ENCODE results near the gene TP53AIP1. TPM values are rescaled to one million over a fixed set of nuclear protein-coding genes. Genes with fewer than 3 reads are reported as not detected.

Gene TP53AIP1
- polyA plus RNA-seq, 3 donors: 0.03 TPM; not detected in 2

DNA sequence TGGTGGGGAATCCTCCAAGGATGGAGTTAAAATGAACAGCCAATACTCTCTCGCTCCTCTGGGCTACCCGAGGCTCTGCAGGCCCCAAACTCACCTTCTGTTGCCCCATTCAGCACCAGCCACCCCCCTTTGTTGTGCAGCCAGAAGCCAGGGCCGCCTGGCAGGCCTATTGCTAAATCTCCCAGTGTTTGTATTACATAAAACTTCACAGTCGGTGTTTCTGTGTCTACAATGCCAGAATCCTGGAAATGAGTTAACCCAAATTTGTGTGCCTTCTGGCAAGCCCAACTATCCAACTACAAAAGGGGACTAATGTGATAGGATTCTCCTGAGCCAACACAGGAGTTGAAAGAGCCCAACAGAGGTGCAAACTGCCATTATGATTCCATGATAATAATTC lies 42.2 kb downstream of the TP53AIP1 start:
- no peaks in the 10 kb centered on the region for H3K36me3 ChIP-seq (replicated peaks in 1 of 2; ENCODE audit: control insufficient read depth in 1 of 2, insufficient read depth in 2 of 2, low read length in 2 of 2)
- H3K9me3 ChIP-seq (replicated peaks in 1 of 2; ENCODE audit: control insufficient read depth in 1 of 2, insufficient read depth in 1 of 2, low read length in 2 of 2): no peaks in the 10 kb centered on the region
- no CpG with 5 or more reads among the region's 4 CpGs for WGBS (ENCODE audit: insufficient coverage)
- intact Hi-C loops (cut with micrococcal nuclease): no loop called here
- H3K4me2 ChIP-seq (replicated peaks; ENCODE audit: extremely low read depth, low read length, poor library complexity, severe bottlenecking): no peak overlapping the region
- H3K4me1 ChIP-seq (ENCODE audit: control insufficient read depth in 1 of 2, insufficient read depth in 2 of 2, low read length in 2 of 2): peaks cover 18 to 23% of the 10 kb centered on the region in 2 donors
- H3K27me3 ChIP-seq (ENCODE audit: control insufficient read depth in 2 of 2, insufficient read depth in 2 of 2, low read length in 2 of 2): no peaks in the 10 kb centered on the region
- H3K36me3 Mint-ChIP-seq: peaks cover 3 to 10% of the 10 kb centered on the region in 2 donors
- H4K20me1 ChIP-seq (ENCODE audit: insufficient read depth, low read length): no peaks in the 10 kb centered on the region
- H3K9ac ChIP-seq (ENCODE audit: insufficient read depth, low read length, poor library complexity, severe bottlenecking): no peak overlapping the region
- peaks cover 10 to 13% (median 13%) of the 10 kb centered on the region in 3 donors for H3K27me3 Mint-ChIP-seq (ENCODE audit: low read depth in 3 of 3)
- H3K79me2 ChIP-seq (ENCODE audit: insufficient read depth, low read length): no peaks in the 10 kb centered on the region
- TF ChIP-seq, protein P1, sequence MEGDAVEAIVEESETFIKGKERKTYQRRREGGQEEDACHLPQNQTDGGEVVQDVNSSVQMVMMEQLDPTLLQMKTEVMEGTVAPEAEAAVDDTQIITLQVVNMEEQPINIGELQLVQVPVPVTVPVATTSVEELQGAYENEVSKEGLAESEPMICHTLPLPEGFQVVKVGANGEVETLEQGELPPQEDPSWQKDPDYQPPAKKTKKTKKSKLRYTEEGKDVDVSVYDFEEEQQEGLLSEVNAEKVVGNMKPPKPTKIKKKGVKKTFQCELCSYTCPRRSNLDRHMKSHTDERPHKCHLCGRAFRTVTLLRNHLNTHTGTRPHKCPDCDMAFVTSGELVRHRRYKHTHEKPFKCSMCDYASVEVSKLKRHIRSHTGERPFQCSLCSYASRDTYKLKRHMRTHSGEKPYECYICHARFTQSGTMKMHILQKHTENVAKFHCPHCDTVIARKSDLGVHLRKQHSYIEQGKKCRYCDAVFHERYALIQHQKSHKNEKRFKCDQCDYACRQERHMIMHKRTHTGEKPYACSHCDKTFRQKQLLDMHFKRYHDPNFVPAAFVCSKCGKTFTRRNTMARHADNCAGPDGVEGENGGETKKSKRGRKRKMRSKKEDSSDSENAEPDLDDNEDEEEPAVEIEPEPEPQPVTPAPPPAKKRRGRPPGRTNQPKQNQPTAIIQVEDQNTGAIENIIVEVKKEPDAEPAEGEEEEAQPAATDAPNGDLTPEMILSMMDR (IDR thresholded peaks at IDR 0.05): no peak
- no peak overlapping the region for H3K4me3 Mint-ChIP-seq
- H3K4me1 Mint-ChIP-seq: peaks cover 21% of the 10 kb centered on the region
- peaks cover 0 to 2% (median 0%) of the 10 kb centered on the region in 7 donors for H3K9me3 Mint-ChIP-seq
- H3K27ac Mint-ChIP-seq: no peak overlapping the region
- no peak overlapping the region for H3K4me3 ChIP-seq (replicated peaks in 1 of 3; ENCODE audit: low read depth in 2 of 3, low read length in 3 of 3)
- no peak overlapping the region for H2AFZ ChIP-seq (ENCODE audit: insufficient read depth, low read depth, low read length, poor library complexity, severe bottlenecking)
- no peak overlapping the region for H3K27ac ChIP-seq (ENCODE audit: low read depth in 1 of 2, low read length in 2 of 2)
- DNase-seq: no peak

DNA sequence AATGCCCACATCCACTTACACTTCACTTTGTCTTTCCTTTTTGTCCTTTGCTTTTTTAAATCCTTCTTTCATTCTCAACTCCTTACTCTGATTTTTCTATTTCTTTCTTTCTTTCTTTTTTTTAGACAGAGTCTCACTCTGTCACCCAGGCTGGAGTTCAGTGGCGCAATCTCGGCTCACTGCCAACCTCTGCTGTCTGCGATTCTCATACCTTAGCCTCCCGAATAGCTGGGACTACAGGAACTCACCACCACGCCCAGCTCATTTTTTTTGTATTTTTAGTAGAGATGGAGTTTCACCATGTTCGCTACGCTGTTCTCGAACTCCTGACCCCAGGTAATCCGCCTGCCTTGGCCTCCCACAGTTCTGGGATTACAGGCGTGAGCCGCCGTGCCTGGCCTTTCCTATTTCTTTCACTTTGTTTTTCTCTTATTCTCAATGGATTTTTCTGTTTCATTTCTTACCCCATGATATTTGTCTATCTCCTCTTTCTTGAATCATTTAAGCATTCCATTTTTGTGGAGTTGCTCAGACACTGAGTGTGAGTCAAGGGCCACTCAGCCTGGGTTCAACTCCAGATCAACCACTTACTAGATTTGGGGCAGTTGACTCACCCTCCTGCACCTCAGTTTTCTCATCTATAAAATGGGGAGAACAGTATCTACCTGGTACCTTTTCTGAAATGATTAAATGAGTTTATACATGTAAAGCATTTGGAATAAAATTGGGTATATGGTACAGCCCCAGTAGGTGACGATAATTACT lies 43.9 kb downstream of the TP53AIP1 start:
- intact Hi-C loops (cut with micrococcal nuclease): no loop called here
- 95% methylated on average over 7 of the region's 13 CpGs for WGBS (ENCODE audit: insufficient coverage)
- peaks cover 9% of the 10 kb centered on the region for H3K4me1 Mint-ChIP-seq
- Histone ChIP-seq H3K27me3 (ENCODE audit: control insufficient read depth in 2 of 2, insufficient read depth in 2 of 2, low read length in 2 of 2) (no peaks in the 10 kb centered on the region), H3K79me2 (ENCODE audit: insufficient read depth, low read length) (no peaks in the 10 kb centered on the region), H3K9ac (ENCODE audit: insufficient read depth, low read length, poor library complexity, severe bottlenecking) (no peak overlapping the region), H2AFZ (ENCODE audit: insufficient read depth, low read depth, low read length, poor library complexity, severe bottlenecking) (no peak overlapping the region), H4K20me1 (ENCODE audit: insufficient read depth, low read length) (no peaks in the 10 kb centered on the region), H3K27ac (ENCODE audit: low read depth in 1 of 2, low read length in 2 of 2) (no peak overlapping the region), H3K9me3 (replicated peaks in 1 of 2; ENCODE audit: control insufficient read depth in 1 of 2, insufficient read depth in 1 of 2, low read length in 2 of 2) (no peaks in the 10 kb centered on the region), H3K36me3 (replicated peaks in 1 of 2; ENCODE audit: control insufficient read depth in 1 of 2, insufficient read depth in 2 of 2, low read length in 2 of 2) (no peaks in the 10 kb centered on the region), H3K4me1 (ENCODE audit: control insufficient read depth in 1 of 2, insufficient read depth in 2 of 2, low read length in 2 of 2) (peaks cover 6% of the 10 kb centered on the region in 2 donors), H3K4me2 (replicated peaks; ENCODE audit: extremely low read depth, low read length, poor library complexity, severe bottlenecking) (no peak overlapping the region), H3K4me3 (replicated peaks in 1 of 3; ENCODE audit: low read depth in 2 of 3, low read length in 3 of 3) (no peak overlapping the region)
- no peak for DNase-seq
- TF ChIP-seq, protein P1 (IDR thresholded peaks at IDR 0.05): no peak
- peaks cover 0 to 2% (median 0%) of the 10 kb centered on the region in 7 donors for H3K9me3 Mint-ChIP-seq
- H3K4me3 Mint-ChIP-seq: no peak overlapping the region
- H3K27ac Mint-ChIP-seq: no peak overlapping the region
- H3K36me3 Mint-ChIP-seq: peaks cover 3 to 10% of the 10 kb centered on the region in 2 donors
- H3K27me3 Mint-ChIP-seq (ENCODE audit: low read depth in 3 of 3): peaks cover 3 to 14% (median 4%) of the 10 kb centered on the region in 3 donors

Measured in CD14-positive monocyte (primary cell).